Fibroblast of pulmonary artery (primary cell): ENCODE data around the gene CHST8.

Experiments
- DNase-seq: peaks from one replicate; pipeline ENCODE4 v3.0.0-alpha.2; 2010; ENCODE audit warnings: low read depth
- H3K4me3 ChIP-seq: replicated peaks from 2 replicates; pipeline ENCODE4 v1.5.1; 2011; ENCODE audit warnings: low read depth, mild to moderate bottlenecking, control low read depth, low read length, moderate library complexity
- TF ChIP-seq, protein P1 (sequence below): IDR thresholded peaks from 2 replicates; pipeline ENCODE4 v1.5.1; 2011; ENCODE audit warnings: mild to moderate bottlenecking, control low read depth, low read length, inconsistent platforms; ENCODE audit errors: missing control alignments

CHST8 gene

DNA sequence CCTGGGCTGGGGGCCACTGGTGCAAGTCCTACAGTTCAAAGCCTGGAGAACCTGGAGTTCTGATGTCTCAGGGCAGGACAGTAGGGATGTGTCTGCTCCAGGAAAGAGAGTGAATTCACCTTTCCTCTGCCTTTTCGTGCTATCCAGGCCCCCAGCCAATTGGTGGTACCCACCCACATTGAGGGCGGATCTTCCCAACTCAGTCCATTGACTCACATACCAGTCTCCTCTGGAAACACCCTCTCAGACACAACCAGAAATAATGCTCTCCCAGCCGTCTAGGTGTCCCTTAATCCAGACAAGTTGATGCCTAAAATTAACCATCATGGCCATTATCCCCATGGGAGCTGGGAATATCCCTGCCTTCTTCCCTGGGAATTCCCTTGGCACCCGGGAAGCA lies 38.8 kb upstream of the CHST8 start:
- DNase-seq: no peak
- no peak overlapping the region for H3K4me3 ChIP-seq
- TF ChIP-seq, protein P1, sequence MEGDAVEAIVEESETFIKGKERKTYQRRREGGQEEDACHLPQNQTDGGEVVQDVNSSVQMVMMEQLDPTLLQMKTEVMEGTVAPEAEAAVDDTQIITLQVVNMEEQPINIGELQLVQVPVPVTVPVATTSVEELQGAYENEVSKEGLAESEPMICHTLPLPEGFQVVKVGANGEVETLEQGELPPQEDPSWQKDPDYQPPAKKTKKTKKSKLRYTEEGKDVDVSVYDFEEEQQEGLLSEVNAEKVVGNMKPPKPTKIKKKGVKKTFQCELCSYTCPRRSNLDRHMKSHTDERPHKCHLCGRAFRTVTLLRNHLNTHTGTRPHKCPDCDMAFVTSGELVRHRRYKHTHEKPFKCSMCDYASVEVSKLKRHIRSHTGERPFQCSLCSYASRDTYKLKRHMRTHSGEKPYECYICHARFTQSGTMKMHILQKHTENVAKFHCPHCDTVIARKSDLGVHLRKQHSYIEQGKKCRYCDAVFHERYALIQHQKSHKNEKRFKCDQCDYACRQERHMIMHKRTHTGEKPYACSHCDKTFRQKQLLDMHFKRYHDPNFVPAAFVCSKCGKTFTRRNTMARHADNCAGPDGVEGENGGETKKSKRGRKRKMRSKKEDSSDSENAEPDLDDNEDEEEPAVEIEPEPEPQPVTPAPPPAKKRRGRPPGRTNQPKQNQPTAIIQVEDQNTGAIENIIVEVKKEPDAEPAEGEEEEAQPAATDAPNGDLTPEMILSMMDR: no peak

DNA sequence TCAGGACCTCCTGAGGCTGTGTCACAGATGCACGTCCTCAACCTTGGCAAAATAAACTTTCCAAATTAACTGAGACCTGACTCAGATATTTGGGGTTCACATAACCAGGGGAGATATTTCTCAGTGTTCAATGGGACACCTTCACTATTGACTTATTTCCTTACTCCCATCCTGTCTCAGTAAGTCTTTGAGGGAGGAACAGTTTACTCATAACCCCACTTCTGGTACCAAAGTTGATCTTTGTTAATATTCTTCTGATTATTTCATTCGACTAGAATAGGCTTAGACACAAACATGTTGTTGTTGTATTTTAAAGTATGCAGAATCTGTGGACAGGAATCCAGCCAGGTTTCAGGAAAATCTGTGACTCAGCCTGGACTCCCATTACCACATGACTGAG lies 34.6 kb upstream of the CHST8 start:
- DNase-seq: no peak
- TF ChIP-seq, protein P1: no peak
- no peak overlapping the region for H3K4me3 ChIP-seq

DNA sequence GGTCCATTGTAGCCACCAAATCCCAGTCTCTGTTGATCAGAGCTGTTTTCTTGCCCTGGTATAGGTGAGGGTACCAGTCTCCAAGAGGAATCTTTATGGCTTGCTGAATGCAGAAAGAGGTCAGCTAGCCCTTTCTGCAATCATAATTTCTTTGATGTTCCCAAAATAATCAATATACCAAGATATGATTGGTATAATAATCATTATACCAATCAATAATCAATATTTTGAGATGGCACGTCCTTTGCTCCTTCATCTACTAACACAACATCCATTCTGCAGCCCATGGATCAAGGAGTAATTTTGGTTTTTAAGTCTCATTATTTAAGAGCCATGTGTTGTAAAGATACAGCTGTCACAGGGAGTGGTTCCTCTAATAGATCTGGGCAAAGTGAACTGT lies 31.5 kb upstream of the CHST8 start:
- no peak overlapping the region for H3K4me3 ChIP-seq
- DNase-seq: no peak
- TF ChIP-seq, protein P1: no peak

DNA sequence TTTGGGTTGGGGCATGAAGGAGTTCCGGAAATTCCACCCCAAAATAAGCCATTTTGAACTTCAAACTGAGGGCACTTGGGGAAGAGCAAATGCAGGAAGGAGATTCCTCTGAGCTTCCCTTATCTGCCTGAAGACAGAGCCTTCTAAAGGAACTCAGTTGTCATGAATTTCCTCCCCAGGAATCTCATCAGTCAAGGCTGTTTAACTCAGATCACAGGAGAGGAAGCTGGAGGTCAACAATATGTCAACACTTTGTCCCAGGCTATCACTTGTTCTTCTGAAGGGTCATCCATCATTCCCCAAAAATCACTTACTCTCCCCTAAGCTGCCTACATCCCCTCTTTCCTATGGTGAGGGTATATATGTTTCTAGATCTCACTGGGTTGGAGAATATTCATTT lies 26.0 kb upstream of the CHST8 start:
- no peak for DNase-seq
- TF ChIP-seq, protein P1: no peak
- H3K4me3 ChIP-seq: no peak overlapping the region

DNA sequence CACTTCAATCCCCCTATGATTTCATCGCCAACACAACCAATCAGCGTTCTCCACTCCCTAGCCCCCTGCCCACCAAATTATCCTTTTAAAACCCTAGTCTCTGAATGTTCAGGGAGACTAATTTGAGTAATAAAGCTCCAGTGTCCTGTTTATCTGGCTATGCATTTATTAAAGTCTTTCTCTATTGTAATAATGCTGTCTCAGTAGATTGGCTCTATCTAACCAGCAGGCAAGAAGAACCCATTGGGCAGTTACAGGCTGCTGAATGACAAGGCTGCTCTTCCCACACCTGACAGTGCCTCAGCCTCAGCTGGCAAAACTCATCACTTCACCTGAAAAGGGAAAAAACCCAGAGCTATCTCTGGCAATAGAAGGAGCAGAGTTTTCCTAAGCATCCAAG lies 20.2 kb upstream of the CHST8 start:
- no peak for DNase-seq
- TF ChIP-seq, protein P1: no peak
- H3K4me3 ChIP-seq: no peak overlapping the region

DNA sequence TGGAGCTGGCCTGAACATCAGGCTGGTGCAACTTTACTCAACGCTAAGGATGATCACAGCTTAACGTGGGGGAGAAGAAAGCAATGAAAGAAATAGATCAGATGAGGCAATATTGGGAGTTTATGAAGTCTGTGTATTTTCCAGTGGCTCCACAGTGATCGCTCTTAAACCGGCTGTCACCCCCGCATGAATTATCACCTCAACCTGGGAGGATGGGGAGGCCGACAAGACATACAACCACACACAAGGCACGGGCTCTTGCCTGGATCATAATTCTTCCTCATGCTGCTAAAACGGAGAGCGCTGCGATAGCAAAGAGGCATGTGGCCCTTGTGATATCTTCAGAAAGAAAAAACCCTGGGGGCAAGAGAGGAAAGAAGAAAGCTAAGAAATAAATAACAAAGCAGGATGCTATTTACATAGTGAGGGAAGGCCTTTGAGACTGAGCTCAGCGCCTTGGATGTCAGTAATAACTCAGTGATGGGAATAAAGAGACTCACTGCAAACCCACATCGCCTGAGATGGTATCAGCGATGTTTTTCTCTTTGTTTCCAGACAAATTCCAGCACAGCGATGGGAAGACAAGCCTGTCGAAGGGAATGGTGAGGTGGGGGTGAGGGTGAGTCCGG lies 19.1 kb upstream of the CHST8 start:
- DNase-seq: no peak
- no peak overlapping the region for H3K4me3 ChIP-seq
- TF ChIP-seq, protein P1: no peak

DNA sequence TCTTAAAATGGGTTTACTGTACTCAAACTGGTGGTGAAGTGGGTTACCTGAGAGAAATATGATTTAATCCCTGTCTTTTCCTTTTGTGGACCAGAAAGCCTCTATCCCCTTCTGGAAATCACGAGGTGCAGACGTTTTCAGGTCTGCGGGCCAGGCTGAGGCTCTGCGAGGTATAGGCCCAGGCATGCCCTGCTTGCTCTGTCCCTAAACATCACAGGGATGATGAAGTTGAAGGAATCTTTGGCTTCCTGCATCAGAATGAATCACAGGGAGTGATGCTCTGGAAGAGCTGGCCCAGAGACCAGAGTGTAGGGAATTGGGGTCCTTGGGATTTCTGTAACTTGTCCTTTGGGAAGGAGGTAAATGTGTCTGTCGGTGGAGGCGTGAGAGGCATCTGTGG lies 18.4 kb upstream of the CHST8 start:
- no peak overlapping the region for H3K4me3 ChIP-seq
- DNase-seq: no peak
- TF ChIP-seq, protein P1: no peak
